ENCODE data around the gene SSBP4. TPM values are rescaled to one million over a fixed set of nuclear protein-coding genes. Genes with fewer than 3 reads are reported as not detected.

Gene SSBP4
- polyA plus RNA-seq, 2 of the 4 experiments (the other 2 are of a cell fraction) = 6.9 to 43.2 TPM

DNA sequence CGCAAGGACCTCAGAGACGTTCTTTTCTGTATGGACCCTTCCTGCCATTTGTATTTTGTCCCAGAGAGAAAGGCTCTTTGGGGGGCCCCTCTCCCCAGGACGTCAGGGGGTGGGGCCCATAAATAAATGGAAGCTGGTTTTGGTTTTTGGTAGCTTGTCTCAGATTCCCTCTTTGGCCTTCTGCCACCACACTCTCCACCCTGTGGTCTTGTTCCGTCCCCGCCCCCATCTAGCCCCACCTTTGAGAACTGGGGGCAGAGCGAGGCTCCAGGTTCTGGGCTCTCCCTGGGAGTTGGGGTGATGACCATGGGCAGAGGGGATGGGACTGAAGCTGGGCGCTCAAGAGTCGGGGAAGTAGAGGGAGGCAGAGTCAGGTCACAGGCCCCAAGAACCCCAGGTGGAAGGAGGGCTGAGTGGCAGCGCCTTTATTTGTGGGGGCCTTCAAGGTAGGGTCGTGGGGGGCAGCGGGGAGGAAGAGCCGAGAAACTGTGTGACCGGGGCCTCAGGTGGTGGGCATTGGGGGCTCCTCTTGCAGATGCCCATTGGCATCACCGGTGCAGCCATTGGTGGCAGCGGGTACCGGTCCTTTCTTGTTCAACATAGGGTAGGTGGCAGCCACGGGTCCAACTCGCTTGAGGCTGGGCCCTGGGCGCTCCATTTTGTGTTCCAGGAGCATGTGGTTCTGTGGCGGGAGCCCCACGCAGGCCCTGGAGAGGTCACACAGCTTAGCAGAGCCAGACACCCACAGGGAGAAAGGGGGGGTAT is 15.4 kb downstream of the SSBP4 start (continued):
- TF ChIP-seq FOXS1 (CRISPR knock-in tag; IDR thresholded peaks at IDR 0.05) (no peak), KDM5A (IDR thresholded peaks at IDR 0.05) (no peak), CHD2 (IDR thresholded peaks at IDR 0.05; ENCODE audit: low read length, partially characterized antibody) (no peak), HOXB5 (CRISPR knock-in tag; IDR thresholded peaks at IDR 0.05) (no peak), EHF (CRISPR knock-in tag; IDR thresholded peaks at IDR 0.05) (no peak), PBX3 (IDR thresholded peaks at IDR 0.05) (no peak), NR3C1 (IDR thresholded peaks at IDR 0.05) (no peak), FOSL2 (IDR thresholded peaks at IDR 0.05) (no peak), FOSL2 (CRISPR knock-in tag; IDR thresholded peaks at IDR 0.05) (no peak), MYC (IDR thresholded peaks at IDR 0.05; ENCODE audit: borderline replicate concordance, low read length) (no peak), CEBPB (IDR thresholded peaks at IDR 0.05) (no peak), RAD21 (conservative IDR thresholded peaks at IDR 0.05 in 1 of 2, IDR thresholded peaks at IDR 0.05 in 1 of 2) (no peak)

DNA sequence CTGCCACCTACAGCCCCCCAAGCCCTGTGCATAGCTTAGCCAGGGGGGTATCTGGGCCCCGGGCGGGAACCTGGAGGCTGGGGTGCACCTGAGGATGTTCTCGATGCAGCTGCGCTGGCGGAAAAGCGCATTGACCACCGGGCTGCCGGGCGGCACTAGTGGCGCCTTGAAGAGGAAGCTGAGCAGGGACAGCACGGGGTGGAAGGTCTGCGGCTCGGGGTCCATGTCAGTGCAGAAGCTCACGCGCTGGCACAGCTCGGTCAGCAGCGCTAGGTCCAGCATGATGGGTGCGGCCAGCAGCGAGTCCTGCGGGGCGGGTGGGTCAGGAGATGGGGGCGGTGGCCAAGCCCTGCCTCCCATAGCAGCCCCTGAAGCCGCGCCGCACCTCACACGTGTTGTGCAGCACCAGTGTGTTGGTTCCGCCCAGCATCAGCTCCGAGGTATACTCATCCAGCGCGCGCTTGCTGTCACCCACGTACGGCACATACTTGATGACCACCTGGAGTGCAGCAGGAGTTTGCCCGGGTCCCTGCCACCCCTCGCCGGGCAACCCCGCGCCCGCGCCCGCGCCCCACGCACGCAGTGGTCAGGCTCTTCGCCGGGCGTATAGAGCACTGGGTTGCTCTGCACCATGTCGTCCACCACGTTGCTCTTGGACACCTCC is 16.1 kb downstream of the SSBP4 start:
- ATAC-seq (no peak), DNase-seq (ENCODE audit: low read depth in 1 of 2, low spot score in 1 of 2) (no peak), FAIRE-seq (no peak)
- WGBS (ENCODE audit: missing lambda C conversion rate) = 92% methylated on average over 26 of the region's 49 CpGs
- Histone ChIP-seq H3K4me3 (no peak overlapping the region), H3K4me1 (peaks cover 23% of the 10 kb centered on the region), H3K27ac (no peak overlapping the region), H3K9me3 (no peaks in the 10 kb centered on the region), H3K4me2 (no peak overlapping the region)
- TF ChIP-seq POLR2AphosphoS2 (conservative IDR thresholded peaks at IDR 0.05; ENCODE audit: low read length) = no peak
- TF ChIP-seq RCOR1 (IDR thresholded peaks at IDR 0.05; ENCODE audit: low read depth, low read length) = no peak
- TF ChIP-seq TFCP2L1 (CRISPR knock-in tag; IDR thresholded peaks at IDR 0.05) = no peak
- TF ChIP-seq MAX (IDR thresholded peaks at IDR 0.05) = no peak
- no peak for TF ChIP-seq RARB (CRISPR knock-in tag; IDR thresholded peaks at IDR 0.05)
- TF ChIP-seq ZC3H11A (IDR thresholded peaks at IDR 0.05) = no peak
- no peak for TF ChIP-seq ZSCAN20 (CRISPR knock-in tag; IDR thresholded peaks at IDR 0.05)
- no peak for TF ChIP-seq HEYL (CRISPR knock-in tag; IDR thresholded peaks at IDR 0.05)
- TF ChIP-seq, protein P1, sequence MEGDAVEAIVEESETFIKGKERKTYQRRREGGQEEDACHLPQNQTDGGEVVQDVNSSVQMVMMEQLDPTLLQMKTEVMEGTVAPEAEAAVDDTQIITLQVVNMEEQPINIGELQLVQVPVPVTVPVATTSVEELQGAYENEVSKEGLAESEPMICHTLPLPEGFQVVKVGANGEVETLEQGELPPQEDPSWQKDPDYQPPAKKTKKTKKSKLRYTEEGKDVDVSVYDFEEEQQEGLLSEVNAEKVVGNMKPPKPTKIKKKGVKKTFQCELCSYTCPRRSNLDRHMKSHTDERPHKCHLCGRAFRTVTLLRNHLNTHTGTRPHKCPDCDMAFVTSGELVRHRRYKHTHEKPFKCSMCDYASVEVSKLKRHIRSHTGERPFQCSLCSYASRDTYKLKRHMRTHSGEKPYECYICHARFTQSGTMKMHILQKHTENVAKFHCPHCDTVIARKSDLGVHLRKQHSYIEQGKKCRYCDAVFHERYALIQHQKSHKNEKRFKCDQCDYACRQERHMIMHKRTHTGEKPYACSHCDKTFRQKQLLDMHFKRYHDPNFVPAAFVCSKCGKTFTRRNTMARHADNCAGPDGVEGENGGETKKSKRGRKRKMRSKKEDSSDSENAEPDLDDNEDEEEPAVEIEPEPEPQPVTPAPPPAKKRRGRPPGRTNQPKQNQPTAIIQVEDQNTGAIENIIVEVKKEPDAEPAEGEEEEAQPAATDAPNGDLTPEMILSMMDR (IDR thresholded peaks at IDR 0.05) = no peak
- no peak for TF ChIP-seq BHLHE40 (IDR thresholded peaks at IDR 0.05; ENCODE audit: low read depth, low read length)
- TF ChIP-seq SMC3 (IDR thresholded peaks at IDR 0.05) = no peak
- POLR2A ChIA-PET = no interaction called here
- CTCF ChIA-PET = interaction anchor here (0.7 to 1.7 kb wide), 5 partner anchors 16 to 47 kb away, joined by 3 to 8 read pairs (median 4); partner anchors contain the start of gene SSBP4
